ENCODE data around the gene SSU72. TPM values are rescaled to one million over a fixed set of nuclear protein-coding genes. Genes with fewer than 3 reads are reported as not detected.

SSU72 gene
- total RNA-seq, 1 experiment from 2014 or later, result 179 TPM

DNA sequence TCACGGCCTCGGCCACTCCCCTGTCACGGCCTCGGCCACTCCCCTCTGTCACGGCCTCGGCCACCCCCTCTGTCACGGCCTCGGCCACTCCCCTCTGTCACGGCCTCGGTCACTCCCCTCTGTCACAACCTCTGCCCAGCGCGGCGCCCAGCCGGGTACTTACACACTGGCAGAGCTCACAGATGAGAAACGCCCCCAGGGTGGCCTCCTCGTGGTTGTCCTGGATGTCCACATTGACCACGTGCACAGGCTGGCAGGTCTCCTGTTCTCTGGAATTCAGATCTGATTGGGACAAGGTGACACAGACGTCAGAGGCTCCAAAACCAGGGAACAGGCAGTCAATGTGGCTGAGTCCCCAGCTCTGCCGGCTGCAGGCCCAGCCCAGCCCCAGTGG, 31.0 kb downstream of the SSU72 start:
- Histone ChIP-seq H3K23me2 (ENCODE audit: insufficient read length, low read depth, low read length, poor library complexity, severe bottlenecking) (peaks cover 7% of the 10 kb centered on the region), H3K27me3 (ENCODE audit: insufficient read depth, low read length) (no peaks in the 10 kb centered on the region), H3K27ac (ENCODE audit: insufficient read length, low read depth, low read length) (no peak overlapping the region), H2BK5ac (ENCODE audit: insufficient read length, low read length) (no peak overlapping the region), H2AK5ac (ENCODE audit: insufficient read length, low read length) (no peak overlapping the region), H2BK12ac (ENCODE audit: insufficient read length, low read depth, low read length) (no peak overlapping the region), H4K20me1 (ENCODE audit: control insufficient read depth, insufficient read depth, insufficient read length) (no peaks in the 10 kb centered on the region), H2BK15ac (ENCODE audit: low read depth, low read length) (no peak overlapping the region; the same call in 1 of the 2 replicates), H2BK20ac (ENCODE audit: low read depth, low read length, poor library complexity, severe bottlenecking) (no peak overlapping the region), H3K18ac (ENCODE audit: insufficient read length, low read depth, low read length) (no peak overlapping the region), H2AFZ (ENCODE audit: low read length) (no peak overlapping the region), H3K4me2 (ENCODE audit: insufficient read depth, insufficient read length, low read length) (no peak overlapping the region), H3K9ac (ENCODE audit: extremely low read depth, insufficient read length, low read length) (no peak overlapping the region), H4K5ac (ENCODE audit: insufficient read length, low read depth, low read length) (no peak overlapping the region), H3K56ac (ENCODE audit: insufficient read length, low read depth, low read length) (no peak overlapping the region), H3K23ac (ENCODE audit: insufficient read length, low read depth, low read length) (no peak overlapping the region), H3K4me1 (ENCODE audit: insufficient read depth, low read length) (no peaks in the 10 kb centered on the region), H3K79me1 (ENCODE audit: insufficient read depth, low read depth, low read length, poor library complexity, severe bottlenecking) (no peaks in the 10 kb centered on the region), H3K4ac (ENCODE audit: low read depth, low read length) (no peak overlapping the region), H3K9me3 (ENCODE audit: control insufficient read depth, low read depth, low read length) (no peaks in the 10 kb centered on the region), H3T11ph (ENCODE audit: low read length) (no peak overlapping the region), H4K91ac (ENCODE audit: insufficient read length, low read depth, low read length) (no peak overlapping the region), H2BK120ac (ENCODE audit: low read depth, low read length, poor library complexity, severe bottlenecking) (no peak overlapping the region), H4K8ac (replicated peaks; ENCODE audit: insufficient read length, low read depth, low read length) (no peak overlapping the region), H3K14ac (ENCODE audit: insufficient read depth, low read length) (no peak overlapping the region), H3K79me2 (ENCODE audit: insufficient read depth, low read length) (no peaks in the 10 kb centered on the region)
- Mint-ChIP-seq H3K36me3 (ENCODE audit: insufficient read depth in 1 of 3, low read depth in 3 of 3) (peaks cover 2 to 40% (median 35%) of the 10 kb centered on the region in 3 experiments; a peak in 6 of 7 replicates), H3K27me3 (ENCODE audit: low read depth) (no peaks in the 10 kb centered on the region; the same call in 1 of the 2 replicates), H3K4me1 (peaks cover 0 to 2% of the 10 kb centered on the region in 2 experiments; a peak in 2 of 4 replicates), H3K27ac (no peak overlapping the region), H3K9me3 (no peaks in the 10 kb centered on the region; a peak in 1 of 5 replicates), H3K4me3 (no peak overlapping the region)
- no CpG with 5 or more reads among the region's 19 CpGs for WGBS (ENCODE audit: extremely low coverage, insufficient read length, low lambda C conversion rate)
- TF ChIP-seq, protein P1, sequence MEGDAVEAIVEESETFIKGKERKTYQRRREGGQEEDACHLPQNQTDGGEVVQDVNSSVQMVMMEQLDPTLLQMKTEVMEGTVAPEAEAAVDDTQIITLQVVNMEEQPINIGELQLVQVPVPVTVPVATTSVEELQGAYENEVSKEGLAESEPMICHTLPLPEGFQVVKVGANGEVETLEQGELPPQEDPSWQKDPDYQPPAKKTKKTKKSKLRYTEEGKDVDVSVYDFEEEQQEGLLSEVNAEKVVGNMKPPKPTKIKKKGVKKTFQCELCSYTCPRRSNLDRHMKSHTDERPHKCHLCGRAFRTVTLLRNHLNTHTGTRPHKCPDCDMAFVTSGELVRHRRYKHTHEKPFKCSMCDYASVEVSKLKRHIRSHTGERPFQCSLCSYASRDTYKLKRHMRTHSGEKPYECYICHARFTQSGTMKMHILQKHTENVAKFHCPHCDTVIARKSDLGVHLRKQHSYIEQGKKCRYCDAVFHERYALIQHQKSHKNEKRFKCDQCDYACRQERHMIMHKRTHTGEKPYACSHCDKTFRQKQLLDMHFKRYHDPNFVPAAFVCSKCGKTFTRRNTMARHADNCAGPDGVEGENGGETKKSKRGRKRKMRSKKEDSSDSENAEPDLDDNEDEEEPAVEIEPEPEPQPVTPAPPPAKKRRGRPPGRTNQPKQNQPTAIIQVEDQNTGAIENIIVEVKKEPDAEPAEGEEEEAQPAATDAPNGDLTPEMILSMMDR (conservative IDR thresholded peaks at IDR 0.05), result no peak
- no peak for DNase-seq
